Amniotic stem cell (primary cell): ENCODE data around the gene GDF15.

Experiments used
- DNase-seq: peaks from one replicate; lab custom pipeline; 2025; lab: John Stamatoyannopoulos, UW

Gene GDF15

DNA sequence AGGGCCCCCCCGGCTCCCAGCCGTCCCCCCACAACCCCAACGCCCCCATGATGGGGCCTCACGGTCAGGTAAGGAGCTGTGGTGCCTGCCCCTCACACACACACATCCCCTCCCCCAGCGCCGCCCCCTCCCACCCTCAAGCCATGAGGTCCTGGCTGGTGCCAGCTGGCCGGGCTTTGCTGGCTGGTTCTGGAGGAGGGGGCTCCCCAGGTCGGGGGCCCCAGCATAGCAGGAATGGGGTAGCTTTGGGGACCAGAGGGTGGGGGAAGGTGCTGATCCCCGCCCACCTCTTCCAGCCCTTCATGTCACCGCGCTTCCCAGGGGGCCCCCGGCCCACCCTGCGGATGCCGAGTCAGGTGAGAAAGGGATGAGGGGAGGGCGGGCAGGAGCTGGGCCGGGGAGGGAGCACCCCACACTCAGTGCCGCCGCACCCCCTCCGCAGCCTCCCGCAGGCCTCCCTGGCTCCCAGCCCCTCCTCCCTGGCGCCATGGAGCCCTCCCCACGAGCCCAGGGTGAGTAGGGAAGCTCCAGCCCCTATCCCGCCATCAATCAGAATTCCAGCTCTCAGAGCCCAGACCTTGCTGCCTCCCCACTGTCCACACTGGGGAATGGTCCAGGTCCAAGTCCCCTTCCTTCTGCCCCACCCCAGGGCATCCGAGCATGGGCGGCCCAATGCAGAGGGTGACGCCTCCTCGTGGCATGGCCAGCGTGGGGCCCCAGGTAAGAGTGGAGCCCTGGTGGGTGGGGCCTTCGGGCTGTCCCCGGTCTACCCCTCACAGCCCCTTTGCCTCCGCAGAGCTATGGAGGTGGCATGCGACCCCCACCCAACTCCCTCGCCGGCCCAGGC is 45.6 kb downstream of the GDF15 start:
- no peak for DNase-seq

- DNase-seq = no peak
Observed at GRCh38 chr19:18432275-18433014, 46.5 kb downstream of the GDF15 start.

- DNase-seq = no peak
Observed at GRCh38 chr19:18433015-18433691, 47.2 kb downstream of the GDF15 start.

GRCh38 chr19:18433735-18434398 is 47.9 kb downstream of the GDF15 start:
- no peak for DNase-seq

- DNase-seq = no peak
Observed at GRCh38 chr19:18434411-18435175, 48.6 kb downstream of the GDF15 start.

DNA sequence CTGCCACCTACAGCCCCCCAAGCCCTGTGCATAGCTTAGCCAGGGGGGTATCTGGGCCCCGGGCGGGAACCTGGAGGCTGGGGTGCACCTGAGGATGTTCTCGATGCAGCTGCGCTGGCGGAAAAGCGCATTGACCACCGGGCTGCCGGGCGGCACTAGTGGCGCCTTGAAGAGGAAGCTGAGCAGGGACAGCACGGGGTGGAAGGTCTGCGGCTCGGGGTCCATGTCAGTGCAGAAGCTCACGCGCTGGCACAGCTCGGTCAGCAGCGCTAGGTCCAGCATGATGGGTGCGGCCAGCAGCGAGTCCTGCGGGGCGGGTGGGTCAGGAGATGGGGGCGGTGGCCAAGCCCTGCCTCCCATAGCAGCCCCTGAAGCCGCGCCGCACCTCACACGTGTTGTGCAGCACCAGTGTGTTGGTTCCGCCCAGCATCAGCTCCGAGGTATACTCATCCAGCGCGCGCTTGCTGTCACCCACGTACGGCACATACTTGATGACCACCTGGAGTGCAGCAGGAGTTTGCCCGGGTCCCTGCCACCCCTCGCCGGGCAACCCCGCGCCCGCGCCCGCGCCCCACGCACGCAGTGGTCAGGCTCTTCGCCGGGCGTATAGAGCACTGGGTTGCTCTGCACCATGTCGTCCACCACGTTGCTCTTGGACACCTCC is 49.4 kb downstream of the GDF15 start:
- no peak for DNase-seq

DNA sequence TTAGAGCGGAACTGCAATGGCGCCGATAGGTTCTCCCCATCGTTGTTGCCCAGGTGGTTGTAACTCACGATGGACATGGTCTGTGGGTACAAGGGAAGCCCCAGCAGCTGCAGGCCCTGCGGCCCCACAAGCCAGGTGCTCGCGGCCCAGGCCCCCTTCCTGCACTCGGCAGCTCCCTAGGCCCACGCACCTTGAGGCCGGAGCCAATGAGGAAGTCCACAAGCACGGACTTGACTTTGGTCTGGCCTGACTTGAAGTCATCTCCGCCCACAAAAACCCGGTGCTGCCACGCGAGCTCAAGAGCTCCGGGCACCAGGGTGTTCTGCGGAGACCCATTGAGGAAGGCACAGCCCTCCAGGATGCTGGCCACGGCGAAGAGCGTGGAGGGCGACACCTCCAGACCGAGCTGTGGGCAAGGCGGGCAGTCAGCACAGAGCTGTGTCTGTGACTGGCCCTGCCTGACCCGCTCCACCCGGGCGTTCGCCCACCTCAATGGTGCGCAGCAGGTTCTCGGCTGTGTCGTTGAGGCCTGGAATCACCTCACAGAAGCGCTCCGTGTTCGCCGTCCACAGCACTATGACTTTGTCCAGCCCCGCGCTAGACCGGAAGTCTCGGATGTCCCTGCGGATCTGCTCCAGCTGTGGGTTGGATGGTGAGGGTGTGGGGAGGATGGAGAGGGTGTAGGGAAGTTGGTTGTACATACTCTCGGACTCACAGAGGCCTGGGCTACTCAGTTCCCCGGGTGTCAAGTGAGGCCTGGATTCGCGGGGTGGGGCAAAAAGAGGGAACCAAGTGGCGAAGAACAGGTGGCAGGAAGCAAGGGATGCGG is 50.1 kb downstream of the GDF15 start:
- DNase-seq = no peak

DNA sequence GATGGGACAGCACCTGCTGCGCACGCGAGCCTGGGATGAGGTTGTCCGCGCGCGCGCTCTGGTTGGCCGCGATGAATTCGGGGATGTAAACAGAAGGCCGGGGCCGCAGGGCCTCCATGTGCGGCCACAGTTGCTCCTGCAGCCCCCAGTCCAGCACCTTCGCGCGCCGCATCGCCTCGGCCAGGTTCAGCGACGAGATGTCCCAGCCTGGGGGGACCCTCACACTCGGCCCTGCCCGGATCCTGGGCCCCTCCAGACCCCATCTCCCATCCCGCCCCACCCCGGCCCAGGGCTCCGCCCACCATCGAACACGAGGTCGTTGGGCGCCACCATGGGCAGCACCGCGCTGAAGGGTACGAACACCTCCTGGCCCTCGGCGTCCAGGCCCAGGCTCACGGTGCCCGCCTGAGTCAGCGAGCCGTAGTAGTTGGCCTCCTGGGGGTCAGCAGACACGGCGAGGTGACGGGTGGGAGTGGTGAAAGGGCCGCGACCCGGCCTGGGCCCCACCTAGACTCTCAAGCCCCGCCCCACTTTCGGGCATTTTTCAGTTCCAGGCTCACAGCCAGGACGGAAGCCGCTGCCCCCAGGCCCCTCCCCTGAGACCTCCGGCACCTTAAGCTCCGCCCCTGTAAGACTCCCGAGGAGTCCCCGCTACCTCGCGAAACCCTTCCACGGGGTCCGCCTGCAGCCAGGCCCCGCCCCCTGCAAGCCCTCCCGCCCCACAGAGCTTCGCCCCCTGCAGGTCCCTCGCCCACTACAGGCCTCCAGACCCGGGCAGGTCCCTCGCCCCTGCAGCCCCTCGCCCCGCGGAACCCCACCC is 50.9 kb downstream of the GDF15 start:
- DNase-seq = no peak

- no peak for DNase-seq
Observed at GRCh38 chr19:18437491-18438330, 51.8 kb downstream of the GDF15 start, which contains the start of gene ISYNA1. Gene ISYNA1, minus strand, starts transcription at chr19:18438133. Its CDS starts 154 bp downstream, at chr19:18437979.

DNA sequence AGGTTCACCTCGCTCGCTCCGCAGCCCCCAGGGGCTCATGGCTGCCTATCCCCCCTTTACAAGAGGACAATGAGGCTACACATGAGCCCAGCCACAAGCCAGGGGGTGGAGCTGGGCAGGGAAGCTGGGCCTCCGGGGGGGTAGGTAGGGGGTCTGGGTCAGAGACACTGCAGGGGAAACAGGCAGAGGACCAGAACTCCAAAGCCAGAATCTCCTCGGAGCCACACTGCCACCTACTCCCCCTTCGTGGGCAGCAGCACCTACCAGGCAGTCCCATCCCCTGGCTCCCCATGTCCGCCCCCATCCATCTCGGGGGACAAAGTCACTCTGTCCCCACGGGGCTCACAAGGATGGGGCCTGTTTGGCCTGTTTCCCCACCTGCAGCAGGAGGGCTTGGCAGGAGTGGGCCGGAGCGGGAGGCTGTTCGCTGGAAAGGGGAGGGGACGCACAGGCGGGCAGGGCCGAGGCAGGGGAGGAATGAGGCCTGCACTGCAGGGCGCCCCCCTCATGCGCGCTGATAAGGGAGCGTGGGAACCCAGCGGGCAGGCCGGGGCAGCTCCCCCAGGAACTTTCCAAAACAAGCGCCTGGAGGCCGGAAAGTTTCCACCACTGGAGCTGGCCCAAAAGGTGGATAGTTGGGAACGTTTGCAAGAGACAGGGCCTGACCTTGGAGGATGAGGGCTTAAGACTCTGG is 52.5 kb downstream of the GDF15 start:
- no peak for DNase-seq
